ENCODE results near the gene MED15. TPM values are rescaled to one million over a fixed set of nuclear protein-coding genes. Genes with fewer than 3 reads are reported as not detected.

The MED15 gene
- total RNA-seq, 1 donor from 2014 or later, result 111 TPM

DNA sequence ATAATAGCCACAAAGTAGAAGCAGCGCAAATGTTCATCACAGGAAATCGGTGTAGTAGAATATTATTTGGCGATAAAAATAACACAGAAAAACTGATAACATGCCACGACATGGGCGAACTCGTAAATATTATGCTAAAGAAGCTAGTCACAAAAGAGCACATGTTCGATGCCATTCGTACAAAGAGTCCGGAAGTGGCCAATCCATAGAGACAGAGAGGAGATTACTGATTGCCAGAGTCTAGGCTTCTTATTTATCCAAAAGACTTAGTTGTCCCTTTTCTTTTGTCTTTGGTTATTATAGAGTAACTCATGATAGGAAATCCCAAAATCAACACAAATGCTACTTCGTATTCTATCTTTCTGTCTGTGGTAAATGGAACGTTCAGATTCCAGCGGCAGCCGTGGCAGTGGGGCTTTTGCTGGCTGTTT, 56.5 kb downstream of the MED15 start:
- TF ChIP-seq, protein P1, sequence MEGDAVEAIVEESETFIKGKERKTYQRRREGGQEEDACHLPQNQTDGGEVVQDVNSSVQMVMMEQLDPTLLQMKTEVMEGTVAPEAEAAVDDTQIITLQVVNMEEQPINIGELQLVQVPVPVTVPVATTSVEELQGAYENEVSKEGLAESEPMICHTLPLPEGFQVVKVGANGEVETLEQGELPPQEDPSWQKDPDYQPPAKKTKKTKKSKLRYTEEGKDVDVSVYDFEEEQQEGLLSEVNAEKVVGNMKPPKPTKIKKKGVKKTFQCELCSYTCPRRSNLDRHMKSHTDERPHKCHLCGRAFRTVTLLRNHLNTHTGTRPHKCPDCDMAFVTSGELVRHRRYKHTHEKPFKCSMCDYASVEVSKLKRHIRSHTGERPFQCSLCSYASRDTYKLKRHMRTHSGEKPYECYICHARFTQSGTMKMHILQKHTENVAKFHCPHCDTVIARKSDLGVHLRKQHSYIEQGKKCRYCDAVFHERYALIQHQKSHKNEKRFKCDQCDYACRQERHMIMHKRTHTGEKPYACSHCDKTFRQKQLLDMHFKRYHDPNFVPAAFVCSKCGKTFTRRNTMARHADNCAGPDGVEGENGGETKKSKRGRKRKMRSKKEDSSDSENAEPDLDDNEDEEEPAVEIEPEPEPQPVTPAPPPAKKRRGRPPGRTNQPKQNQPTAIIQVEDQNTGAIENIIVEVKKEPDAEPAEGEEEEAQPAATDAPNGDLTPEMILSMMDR (IDR thresholded peaks at IDR 0.05), result no peak
- peaks cover 30% of the 10 kb centered on the region for H3K36me3 Mint-ChIP-seq (ENCODE audit: low read depth)
- H3K27me3 Mint-ChIP-seq (ENCODE audit: low read depth), result no peaks in the 10 kb centered on the region
- DNase-seq (ENCODE audit: low spot score), result no peak
- H3K4me3 Mint-ChIP-seq (ENCODE audit: unreplicated experiment), result no peak overlapping the region
- peaks cover 48% of the 10 kb centered on the region for H3K4me1 Mint-ChIP-seq (ENCODE audit: low read depth)
- H3K27ac Mint-ChIP-seq (ENCODE audit: unreplicated experiment), result peak overlapping the region; percentile 86
- H3K9me3 Mint-ChIP-seq (ENCODE audit: low read depth), result peaks cover 5% of the 10 kb centered on the region

GRCh38 chr22:20565079-20565734, 57.8 kb downstream of the MED15 start:
- H3K4me1 Mint-ChIP-seq (ENCODE audit: low read depth), result peaks cover 61% of the 10 kb centered on the region
- H3K27me3 Mint-ChIP-seq (ENCODE audit: low read depth), result no peaks in the 10 kb centered on the region
- H3K9me3 Mint-ChIP-seq (ENCODE audit: low read depth), result no peaks in the 10 kb centered on the region
- peak overlapping the region; percentile 61 for H3K27ac Mint-ChIP-seq (ENCODE audit: unreplicated experiment)
- peak; percentile 72 for DNase-seq (ENCODE audit: low spot score)
- H3K4me3 Mint-ChIP-seq (ENCODE audit: unreplicated experiment), result no peak overlapping the region
- peaks cover 21% of the 10 kb centered on the region for H3K36me3 Mint-ChIP-seq (ENCODE audit: low read depth)
- TF ChIP-seq, protein P1 (IDR thresholded peaks at IDR 0.05), result no peak

DNA sequence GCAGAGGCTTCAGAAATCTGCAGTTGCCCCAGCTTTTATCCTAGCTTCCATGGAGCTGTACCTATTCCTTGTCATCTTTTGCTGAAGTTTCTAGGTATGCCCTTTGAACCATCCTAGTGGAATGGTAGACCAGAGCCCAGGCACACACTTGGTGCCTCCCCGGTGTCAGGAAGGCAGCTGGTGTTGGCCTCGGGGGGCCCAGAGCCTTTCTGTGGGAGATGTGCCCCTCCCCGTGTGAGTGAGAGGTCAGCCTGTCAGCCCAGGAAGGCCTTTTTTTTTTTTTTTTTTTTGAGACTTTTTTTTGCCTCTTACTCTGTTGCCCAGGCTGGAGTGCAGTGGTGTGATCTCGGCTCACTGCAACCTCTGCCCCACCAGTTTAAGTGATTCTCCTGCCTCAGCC, 58.4 kb downstream of the MED15 start:
- no peak overlapping the region for H3K4me3 Mint-ChIP-seq (ENCODE audit: unreplicated experiment)
- H3K27ac Mint-ChIP-seq (ENCODE audit: unreplicated experiment), result peak overlapping the region; percentile 61
- H3K9me3 Mint-ChIP-seq (ENCODE audit: low read depth), result no peaks in the 10 kb centered on the region
- H3K4me1 Mint-ChIP-seq (ENCODE audit: low read depth), result peaks cover 66% of the 10 kb centered on the region
- peaks cover 21% of the 10 kb centered on the region for H3K36me3 Mint-ChIP-seq (ENCODE audit: low read depth)
- no peaks in the 10 kb centered on the region for H3K27me3 Mint-ChIP-seq (ENCODE audit: low read depth)
- TF ChIP-seq, protein P1 (IDR thresholded peaks at IDR 0.05), result no peak
- peak; percentile 59 for DNase-seq (ENCODE audit: low spot score)

DNA sequence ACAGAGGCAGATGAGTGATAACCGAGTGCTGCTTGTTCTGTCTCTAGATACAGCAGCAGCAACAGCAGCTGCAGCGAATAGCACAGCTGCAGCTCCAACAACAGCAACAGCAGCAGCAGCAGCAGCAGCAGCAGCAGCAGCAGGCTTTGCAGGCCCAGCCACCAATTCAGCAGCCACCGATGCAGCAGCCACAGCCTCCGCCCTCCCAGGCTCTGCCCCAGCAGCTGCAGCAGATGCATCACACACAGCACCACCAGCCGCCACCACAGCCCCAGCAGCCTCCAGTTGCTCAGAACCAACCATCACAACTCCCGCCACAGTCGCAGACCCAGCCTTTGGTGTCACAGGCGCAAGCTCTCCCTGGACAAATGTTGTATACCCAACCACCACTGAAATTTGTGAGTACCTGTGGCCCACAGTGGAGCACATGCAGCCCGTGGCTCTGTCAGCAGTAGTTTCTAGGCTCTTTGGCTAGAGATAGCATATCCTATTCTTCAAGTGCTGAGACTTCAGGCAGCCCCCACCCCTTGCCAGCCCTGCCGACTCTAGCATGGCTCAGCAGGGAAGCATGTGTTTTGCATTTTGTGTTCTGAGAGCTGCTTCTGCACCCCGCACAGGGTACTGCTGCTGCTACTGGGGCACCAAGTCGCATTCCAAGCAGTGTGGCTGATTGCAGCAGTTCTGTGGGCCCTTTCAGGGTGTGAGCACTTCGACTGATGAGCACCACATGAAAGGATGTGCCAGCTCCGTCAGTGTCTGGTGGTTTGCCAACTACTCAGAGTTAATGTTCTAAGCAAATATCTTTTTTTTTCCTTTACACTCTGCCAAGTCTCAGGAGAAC, 59.2 kb downstream of the MED15 start:
- peak overlapping the region; percentile 99 for H3K27ac Mint-ChIP-seq (ENCODE audit: unreplicated experiment)

GRCh38 chr22:20567371-20567847, 60.0 kb downstream of the MED15 start:
- Mint-ChIP-seq H3K4me3 (ENCODE audit: unreplicated experiment) (no peak overlapping the region), H3K4me1 (ENCODE audit: low read depth) (peaks cover 75% of the 10 kb centered on the region)
- DNase-seq (ENCODE audit: low spot score), result peak; percentile 44

More for the DNA sequence above, 59.2 kb downstream of the MED15 start:
- Mint-ChIP-seq H3K36me3 (ENCODE audit: low read depth) (peaks cover 23% of the 10 kb centered on the region), H3K9me3 (ENCODE audit: low read depth) (no peaks in the 10 kb centered on the region), H3K27me3 (ENCODE audit: low read depth) (no peaks in the 10 kb centered on the region), H3K4me3 (ENCODE audit: unreplicated experiment) (no peak overlapping the region), H3K4me1 (ENCODE audit: low read depth) (peaks cover 74% of the 10 kb centered on the region)
- DNase-seq (ENCODE audit: low spot score), result peak; percentile 75
- TF ChIP-seq, protein P1 (IDR thresholded peaks at IDR 0.05), result peak; percentile 6

More at GRCh38 chr22:20567371-20567847, 60.0 kb downstream of the MED15 start:
- peak overlapping the region; percentile 99 for H3K27ac Mint-ChIP-seq (ENCODE audit: unreplicated experiment)
- no peaks in the 10 kb centered on the region for H3K27me3 Mint-ChIP-seq (ENCODE audit: low read depth)
- peaks cover 25% of the 10 kb centered on the region for H3K36me3 Mint-ChIP-seq (ENCODE audit: low read depth)
- TF ChIP-seq, protein P1 (IDR thresholded peaks at IDR 0.05), result no peak
- no peaks in the 10 kb centered on the region for H3K9me3 Mint-ChIP-seq (ENCODE audit: low read depth)
